Epidermal melanocyte (primary cell): ENCODE data around the gene ITGB2.
"Not testable (repeated sequence)": the region's sequence is repeated elsewhere in the genome, so short reads cannot be mapped to it uniquely, and the experiment has no call there.

Source experiments
- DNase-seq: peaks from one replicate; pipeline ENCODE4 v3.0.0; 2011; ENCODE audit warnings: low spot score; ENCODE audit not compliant: insufficient read length

ITGB2 gene

DNA sequence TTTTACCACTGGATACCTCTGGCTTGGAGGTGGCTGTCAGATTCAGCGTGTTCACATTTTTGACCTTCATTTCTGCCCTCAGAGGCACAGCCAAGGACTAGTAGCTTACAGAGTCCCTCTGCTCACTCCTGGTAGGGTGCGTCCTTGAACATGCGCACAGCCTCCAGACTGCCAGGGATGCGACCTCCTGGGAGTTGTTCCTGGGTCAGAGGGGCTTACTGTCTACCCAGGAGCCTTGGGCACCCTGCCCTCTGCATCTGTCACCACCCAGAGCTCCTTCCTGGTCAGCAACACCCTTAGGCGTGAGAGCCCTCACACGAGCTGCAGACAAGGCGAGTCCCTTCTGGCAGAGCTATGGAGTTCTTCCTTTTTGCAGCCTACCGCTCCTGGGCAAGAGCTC is 20.9 kb upstream of the ITGB2 start:
- DNase-seq, result no peak

DNA sequence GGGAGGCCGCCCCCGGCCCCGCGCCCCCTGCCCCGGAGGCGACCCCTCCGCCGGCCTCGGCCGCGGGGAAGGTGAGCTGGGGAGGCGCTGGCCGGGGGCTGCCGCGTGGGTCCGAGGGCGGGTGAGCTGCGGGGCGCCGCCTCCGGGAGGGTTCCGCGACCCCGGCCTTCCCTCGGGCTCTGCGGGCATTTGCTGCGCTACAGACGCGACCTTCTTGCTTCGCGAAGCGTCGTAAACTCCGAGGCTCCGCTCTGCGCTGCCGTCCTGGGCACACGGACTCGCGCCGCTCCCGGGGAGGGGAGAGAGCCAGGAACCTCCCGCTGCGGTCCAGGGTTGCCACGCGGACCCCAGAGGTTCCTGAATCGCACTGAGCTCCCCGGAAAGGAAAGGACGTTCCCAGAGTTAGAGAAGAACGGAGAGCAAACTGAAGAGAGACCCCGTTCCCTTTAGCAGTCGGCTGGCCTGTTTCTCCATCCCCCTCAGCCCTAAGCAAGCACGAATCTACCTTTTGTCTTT is 19.5 kb upstream of the ITGB2 start:
- DNase-seq, result no peak

DNA sequence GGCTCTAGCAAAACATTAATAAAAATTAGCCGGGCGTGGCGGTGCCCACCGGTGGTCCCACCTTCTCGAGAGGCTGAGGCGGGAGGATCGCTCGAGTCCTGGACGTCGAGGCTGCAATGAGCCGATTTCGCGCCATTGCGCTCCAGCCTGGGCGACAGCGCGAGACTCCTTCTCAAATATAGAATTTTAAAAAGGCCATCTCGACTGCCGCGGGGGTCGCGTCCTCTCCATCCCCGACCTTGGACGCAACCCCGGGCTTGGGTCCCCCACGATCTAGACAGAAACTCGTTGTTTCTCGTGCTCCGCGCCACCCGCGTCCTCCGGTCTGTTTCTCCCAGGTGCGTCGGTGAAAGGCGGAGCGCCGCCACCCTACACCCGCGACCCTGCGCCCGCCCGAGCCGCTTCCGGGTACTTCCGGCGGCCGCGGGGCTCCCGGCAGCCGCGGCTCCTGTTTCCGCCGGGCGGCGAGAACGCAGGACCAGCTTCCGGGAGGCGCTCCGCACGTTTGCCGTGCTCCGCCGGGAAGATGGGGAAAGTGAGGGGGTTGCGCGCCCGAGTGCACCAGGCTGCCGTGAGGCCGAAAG is 18.9 kb upstream of the ITGB2 start, which contains the start of gene SLX9:
SLX9 (plus strand) TSS at position 498 of the 584 bp plus-strand sequence; CDS start at position 527, 29 bp downstream.
- DNase-seq, result peak; percentile 94

DNA sequence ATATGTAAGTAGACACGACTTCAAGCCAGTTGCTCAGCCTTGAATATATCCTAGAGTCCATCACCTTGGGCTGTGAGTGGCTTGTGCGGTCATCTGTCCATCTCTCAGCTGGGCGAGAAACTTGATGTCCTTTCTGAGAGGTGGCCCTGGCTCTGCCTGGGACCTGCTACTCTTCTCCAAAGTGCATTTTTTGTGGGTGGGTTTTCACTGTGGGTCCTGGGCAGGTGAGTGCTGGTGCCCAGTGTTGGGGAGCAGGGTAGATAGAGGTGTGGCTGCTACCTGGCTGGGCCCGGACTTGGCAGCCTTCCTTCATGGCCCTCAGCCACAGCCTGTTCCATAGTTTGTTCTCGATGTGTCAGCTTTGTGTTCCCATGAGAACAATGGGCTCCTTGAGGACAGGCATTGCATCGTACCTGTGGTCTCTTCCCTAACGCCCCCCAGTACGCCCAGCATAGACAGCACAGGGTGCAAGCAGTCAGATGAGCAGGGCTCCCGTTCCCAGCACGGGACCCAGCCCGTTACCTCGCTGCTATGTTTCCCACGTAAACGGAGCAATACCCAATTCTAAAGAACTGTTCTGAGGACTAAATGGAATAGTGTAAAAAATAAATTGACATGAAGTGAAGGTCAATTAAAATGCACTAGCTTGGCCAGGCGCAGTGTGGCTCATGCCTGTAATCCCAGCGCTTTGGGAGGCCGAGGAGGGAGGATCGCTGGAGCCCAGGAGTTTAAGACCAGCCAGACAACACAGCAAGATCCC is 18.3 kb upstream of the ITGB2 start:
- DNase-seq, result no peak

DNA sequence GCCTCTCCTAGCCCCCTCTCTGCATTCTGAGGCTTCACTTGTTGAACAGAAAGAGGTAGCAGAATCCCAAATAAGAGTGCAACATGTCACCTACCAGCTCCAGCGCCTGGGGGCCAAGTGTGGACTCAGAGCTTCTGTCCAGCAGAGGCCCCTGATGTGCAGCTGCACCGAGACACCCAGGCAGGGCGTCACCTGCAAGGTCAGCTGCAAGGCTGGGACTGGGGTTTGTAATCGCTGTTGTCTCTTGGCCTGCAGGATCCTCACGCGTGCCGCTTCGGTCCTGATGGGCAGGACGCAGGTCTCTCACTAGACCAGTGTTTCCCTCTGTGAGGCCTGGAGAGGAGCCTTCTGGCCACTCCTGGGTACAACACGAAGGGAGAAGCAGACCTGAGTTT is 14.8 kb upstream of the ITGB2 start:
- DNase-seq, result no peak

DNA sequence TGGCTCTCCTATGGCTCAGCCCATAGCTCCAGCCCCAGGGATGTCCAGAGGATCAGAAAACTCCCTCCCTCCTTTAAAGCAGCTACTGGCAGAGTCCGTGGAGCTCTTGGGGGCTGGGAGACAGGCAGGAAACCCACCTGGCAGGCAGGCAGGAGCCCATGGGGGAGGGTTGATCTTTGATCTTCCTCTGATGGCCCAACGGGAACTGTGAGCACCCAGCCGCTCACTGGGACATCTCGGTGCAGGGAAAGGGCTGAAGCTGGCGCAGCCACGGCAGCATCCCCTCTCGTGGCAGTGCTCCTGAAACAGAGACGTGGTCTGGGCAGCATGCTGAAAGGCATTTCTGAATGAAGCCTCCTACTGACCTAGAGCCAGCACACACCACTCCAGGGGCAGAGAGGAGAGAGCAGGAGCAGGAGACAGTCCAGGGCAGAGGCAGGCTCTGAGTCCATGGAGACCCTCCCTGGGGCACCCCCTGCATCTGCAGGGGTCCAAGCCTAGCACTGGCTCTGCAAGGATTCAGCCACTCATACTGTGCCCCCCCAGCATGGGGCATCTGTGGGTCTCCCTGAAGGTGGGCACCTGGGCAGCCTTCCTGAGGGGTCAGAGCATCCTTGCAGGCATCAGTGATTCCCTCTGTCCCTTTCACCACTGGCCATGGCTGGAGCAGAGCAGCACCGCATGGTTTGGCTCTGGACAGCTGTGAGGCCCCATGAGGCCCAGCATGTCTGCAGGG is 14.3 kb upstream of the ITGB2 start:
- DNase-seq, result no peak

DNA sequence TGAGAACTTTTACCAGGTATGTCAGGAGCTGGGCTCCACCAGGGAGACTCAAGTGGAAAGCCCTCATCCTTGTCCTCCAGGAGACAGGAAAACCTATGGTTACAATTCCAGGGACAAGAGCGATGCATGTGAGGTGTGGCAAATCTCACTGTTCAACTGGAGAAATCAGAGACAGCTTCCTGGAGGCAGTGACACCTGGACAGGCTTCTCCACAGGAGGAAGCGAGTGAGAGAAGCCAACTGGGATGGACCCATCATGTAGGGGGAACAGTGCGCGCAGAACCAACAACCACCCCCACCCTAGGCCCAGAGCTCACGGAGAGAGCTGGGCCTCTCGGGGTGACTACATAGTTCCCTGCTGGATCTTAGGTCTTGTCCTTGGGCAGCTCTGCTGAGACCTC is 13.6 kb upstream of the ITGB2 start:
- DNase-seq, result no peak

DNA sequence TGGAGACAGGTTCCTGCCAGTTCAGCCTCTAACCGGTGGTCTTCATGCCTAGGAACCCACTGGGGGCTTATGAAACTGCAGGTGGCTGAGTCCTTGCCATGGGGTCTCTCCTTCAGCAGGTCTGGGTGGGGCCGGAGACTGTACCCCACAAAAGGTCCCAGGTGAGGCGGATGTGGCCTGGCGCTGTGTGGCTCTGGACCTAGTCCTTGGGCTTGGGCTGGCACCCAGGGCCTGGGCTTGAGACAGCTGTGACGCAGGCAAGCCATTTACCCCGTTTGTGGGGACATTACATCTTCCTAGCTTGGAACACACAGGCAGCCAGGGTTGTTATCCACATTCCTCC is 13.2 kb upstream of the ITGB2 start:
- no peak for DNase-seq

DNA sequence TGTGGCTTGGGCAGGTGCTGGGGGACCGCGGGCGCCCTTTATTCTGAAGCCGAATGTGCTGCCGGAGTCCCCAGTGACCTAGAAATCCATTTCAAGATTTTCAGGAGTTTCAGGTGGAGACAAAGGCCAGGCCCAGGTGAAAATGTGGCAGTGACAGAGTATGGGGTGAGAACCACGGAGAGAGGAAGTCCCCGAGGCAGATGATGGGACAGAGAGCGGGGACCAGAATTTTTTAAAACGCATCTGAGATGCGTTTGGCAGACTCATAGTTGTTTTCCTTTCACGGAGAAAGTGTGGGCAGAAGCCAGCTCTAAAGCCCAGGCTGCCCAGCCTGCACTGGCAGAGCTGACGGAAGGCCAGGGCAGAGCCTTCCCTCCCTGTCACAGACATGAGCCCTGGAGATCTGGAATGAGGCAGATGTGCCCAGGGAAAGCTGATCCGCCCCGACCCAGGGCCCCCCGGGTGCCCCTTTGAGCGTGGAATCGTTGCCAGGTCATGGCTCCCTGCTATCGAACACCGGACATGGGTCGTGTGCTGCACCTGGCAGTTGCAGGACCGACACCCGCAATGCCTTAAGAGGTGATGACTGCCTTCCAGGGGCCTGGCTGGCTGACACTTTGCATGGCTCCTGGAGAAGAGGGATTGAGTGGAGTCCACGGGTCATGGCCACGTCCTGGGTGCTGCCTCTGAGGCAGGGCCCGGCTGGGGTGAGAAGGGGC is 12.7 kb upstream of the ITGB2 start:
- DNase-seq, result no peak

DNA sequence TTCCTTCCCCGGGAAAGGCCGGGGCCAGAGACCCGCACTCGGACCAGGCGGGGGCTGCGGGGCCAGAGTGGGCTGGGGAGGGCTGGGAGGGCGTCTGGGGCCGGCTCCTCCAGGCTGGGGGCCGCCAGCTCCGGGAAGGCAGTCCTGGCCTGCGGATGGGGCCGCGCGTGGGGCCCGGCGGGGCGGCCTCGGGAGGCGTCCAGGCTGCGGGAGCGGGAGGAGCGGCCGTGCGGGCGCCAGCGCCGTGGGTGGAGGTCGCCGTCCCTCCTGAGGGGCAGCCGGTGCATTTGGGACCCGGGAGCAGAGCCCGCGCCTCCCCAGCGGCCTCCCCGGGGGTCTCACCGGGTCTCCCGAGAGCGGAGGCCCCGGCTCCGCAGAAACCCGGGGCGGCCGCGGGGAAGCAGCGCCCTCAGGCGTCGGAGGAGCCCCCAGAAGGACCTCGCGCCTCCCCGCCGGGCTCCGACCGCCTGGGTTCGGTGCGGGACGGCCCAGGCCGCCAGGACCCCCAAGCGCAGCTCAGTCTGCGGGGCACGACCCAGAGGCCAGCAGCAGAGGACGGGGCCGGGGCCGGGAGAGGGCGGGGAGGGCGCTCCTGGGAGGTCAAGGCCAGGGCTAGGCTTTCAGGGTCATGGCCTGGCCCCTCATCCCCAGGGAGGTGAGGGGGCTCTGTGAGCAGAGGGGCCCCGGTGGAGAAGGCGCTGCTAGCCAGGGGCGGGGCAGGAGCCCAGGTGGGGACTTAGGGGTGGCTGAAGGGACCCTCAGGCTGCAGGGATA is 11.9 kb upstream of the ITGB2 start:
- no peak for DNase-seq

DNA sequence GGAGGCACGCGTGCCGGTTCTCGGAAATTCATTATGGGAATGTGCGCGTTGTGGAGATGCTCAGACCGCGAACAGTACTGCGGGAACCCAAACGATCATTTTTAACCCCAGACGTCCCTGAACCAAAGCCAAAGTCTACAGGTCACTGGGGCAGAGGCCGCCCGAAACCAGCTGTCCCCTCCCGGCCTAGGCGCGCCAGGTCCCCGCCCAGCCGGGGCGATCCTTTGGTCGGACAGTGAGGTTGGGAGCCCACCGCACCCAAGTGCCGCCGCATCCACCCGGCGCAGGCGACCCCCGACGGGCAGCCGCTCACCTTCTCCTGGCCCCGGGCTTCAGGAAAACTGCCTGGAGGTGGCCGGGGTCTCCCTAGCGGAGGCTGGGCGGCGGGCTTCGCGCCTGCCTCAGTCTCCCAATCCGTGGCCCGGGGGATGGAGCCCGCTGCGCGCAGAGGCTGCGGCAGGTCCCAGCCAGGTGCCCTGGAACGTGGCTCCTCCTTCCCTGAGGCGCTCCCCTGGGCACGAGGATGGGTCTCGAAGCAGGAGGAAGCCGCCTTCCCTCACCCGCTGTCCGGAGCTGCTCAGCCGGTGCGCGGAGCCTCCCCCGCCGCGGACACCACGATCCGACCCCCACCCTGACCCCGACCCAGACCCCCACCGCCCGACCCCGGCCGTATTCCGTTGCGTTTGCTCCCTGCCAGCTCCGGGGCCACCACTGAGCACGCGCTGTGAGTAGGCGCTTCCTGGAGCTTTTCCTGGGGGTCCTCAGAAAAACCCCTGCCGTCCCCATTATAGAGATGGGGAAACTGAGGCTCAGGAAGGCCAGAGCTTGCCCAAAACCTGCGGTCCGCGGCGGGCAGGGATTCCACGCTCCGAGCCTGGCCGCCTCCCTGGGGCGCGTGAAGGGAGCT is 11.1 kb upstream of the ITGB2 start:
- no peak for DNase-seq

DNA sequence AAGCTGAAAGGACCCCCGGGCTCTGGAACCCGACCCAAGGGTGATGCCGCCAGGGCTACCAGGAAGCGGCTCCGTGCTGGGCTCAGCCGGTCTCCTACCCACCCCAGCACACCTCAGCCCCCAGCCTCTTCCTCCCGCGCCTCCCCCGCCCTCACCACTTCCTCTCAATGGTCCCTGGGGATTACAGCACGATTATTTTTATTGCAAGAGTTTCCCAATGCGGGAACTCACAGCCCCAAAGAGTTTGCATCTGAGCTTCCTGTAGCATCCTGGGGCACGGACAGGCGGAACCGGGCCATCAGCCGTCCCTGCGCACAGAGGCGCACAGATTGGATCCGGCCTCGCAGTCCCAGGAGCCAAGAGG is 10.4 kb upstream of the ITGB2 start:
- no peak for DNase-seq

DNA sequence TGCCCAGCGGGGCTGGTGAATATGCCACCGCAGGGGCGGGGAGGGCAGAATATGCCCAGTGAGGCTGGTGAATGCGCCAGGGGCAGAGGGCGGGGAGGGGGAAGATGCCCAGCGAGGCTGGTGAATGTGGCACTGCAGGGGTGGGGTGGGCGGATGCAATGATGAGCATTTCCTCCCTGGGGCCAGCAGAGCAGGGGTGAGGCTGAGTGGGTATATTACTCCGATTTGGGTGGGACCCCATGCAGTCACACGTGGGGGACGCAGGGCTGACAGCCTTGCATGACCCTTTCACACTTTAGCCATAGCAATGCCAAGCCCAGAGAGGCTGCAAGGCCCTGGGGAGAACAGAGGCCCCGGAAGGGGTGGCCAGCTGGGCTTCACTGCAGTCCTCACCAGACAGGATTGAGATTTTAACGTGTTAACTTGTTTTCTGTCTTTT is 9.9 kb upstream of the ITGB2 start:
- DNase-seq, result no peak

DNA sequence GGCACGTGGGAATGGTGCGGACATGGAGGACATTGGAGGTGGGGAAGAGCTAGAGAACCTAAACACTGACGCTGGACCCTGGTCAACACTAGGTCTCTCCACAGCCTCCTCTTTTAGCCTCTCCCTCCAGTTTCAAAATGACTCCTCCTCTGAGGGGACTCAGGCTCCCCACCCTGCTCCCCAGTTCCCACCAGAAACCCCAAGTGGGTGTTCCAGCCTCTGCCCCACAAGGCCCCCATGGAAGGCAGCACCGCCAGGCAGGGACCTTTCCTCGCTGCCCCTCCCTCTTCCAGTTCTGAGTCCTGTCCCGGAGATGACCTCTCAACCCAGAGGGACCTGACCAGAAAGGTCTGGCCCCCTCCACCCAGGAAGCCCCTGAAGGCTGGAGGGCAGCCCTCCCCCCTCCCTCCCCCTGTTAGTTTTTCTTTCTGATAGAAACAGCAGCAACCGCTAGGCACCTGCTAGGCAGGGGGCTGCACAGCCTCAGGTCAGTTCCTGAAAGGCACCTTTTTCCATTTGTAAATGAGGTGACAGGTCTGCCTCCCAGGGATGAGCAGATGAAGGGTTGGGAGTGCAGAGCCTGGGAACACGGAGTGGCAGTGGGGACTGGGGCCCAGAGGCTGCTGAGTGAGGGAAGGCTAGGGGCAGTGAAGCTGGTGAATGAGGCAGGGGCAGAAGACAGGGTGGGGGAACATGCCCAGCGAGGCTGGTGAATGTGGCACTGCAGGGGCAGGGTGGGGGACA is 9.3 kb upstream of the ITGB2 start:
- DNase-seq, result no peak

DNA sequence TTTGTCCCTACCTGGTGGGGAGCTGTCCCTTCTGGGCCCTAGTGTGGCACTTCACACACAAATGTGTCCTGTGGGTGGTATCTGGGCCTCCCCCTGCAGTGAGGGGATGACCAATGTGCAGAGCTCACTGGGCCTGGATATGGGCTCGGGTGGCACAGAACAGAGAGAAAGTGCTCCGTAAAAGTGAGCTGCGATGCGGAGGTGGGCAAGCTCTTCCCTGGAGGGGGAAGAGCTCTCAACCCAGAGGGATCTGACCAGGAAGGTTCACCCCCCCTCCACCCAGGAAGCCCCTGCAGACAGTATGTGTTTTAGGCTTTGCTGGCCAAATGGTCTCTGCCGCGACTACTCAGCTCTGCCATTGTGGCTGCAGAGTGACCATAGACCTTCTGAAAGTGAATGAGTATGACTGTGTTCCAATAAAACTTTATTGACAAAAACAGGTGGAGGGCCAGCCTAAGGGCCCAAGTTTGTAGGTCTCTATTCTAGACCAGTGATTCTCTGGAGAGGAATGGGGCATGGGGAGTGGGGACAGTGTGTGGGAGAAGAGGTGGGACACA is 8.6 kb upstream of the ITGB2 start:
- no peak for DNase-seq

DNA sequence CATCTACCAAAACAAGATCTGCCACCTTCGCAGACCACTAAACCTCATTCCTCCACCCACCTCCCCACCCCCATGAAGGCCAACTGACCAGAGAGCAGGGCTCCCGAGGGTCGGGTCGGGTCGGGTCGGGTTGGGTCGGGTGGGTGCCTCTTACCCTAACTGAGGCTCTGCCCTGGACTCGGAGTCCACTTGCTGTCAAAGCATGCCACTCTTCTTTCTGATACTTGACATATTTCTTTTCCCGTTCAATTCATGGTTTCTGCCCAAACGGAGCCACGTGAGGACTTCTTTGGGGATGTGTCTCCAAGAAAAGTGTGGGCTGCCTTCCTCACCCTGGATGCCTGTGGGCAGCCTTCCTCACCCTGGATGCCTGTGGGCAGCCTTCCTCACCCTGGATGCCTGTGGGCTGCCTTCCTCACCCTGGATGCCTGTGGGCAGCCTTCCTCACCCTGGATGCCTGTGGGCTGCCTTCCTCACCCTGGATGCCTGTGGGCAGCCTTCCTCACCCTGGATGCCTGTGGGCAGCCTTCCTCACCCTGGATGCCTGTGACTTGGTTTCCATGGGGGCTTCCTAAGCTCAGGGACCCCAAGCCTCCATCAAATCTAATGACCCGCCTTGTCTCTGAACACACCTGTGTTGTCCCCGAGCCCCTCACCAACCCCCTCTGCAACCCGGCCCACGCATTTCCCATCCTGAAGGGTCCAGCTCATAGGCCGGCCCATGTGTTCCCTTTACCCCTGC is 8.0 kb upstream of the ITGB2 start:
- DNase-seq, result not testable (repeated sequence)

DNA sequence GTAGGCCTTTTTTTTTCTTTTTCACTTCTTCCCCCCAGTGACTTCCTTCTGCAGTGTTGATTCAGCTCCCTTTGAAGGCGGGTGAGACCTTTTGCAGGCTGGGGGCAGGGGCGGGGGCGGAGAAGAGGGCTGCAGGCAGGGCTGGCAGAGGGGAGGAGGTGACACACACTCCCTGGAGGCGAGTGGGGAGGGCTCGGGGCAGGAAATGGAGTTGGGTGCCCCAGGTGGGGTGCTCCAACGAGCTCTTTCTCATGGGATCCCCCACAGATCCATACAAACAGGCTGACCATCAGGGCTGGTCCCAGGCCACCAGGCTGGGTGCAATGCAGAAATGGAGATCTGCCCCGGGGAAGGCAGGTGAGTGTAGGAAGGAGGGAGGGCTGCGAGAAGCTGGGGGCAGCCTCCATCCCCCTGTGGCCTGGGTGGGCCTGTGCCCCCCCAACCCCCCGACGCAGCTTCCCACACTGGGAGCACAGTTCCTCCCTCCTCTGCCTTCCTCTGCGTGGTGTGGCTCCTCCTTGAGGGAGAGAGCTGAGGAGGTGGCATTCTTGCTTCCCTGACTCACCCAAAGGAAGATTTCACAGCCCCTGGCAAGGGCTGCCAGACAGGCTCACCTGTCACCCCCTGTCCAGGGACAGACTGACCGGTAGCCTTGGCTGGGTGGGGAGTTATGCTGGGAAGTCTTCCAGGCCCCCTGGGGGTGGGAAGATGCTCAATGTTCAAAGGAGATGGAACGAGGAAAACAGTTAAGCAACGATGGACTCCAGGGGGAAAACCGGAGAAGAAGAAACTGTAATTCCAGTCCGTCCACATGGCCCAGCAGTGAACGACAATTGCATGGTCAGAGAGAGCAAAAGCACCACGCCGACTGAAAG is 7.1 kb upstream of the ITGB2 start:
- no peak for DNase-seq
